Astrocyte (in vitro differentiated cells and primary cell): ENCODE data around the gene PRKG2. TPM values are rescaled to one million over a fixed set of nuclear protein-coding genes. Genes with fewer than 3 reads are reported as not detected.

Experiments used
- DNase-seq: peaks from one replicate; pipeline ENCODE4 v3.0.0-alpha.2; 2010; ENCODE audit warnings: low read depth
- FAIRE-seq: peaks from 2 replicates; lab custom pipeline; 2011; peaks lifted over from hg19 to GRCh38; lab: Jason Lieb, UNC
- H2AFZ ChIP-seq: 2 replicates; pipeline ENCODE4 v1.6.0; 2012; ENCODE audit warnings: low read depth, low read length, inconsistent platforms
- H3K27ac ChIP-seq: 2 replicates; pipeline ENCODE4 v1.5.1; 2011; ENCODE audit warnings: low read depth, low read length, inconsistent platforms
- H3K27me3 ChIP-seq: 2 replicates; pipeline ENCODE4 v1.6.0; 2011; ENCODE audit warnings: low read length, inconsistent platforms; ENCODE audit not compliant: insufficient read depth
- H3K36me3 ChIP-seq: 2 replicates; pipeline ENCODE4 v1.5.1; 2011; ENCODE audit warnings: low read length, inconsistent platforms; ENCODE audit not compliant: insufficient read depth
- H3K4me1 ChIP-seq: 2 replicates; pipeline ENCODE4 v1.5.1; 2011; ENCODE audit warnings: low read length, inconsistent platforms; ENCODE audit not compliant: insufficient read depth
- H3K4me2 ChIP-seq: 2 replicates; pipeline ENCODE4 v1.6.0; 2012; ENCODE audit warnings: low read length, inconsistent platforms
- H3K4me3 ChIP-seq: 2 replicates; pipeline ENCODE4 v1.5.1; 2011; ENCODE audit warnings: low read depth, mild to moderate bottlenecking, low read length, inconsistent platforms; ENCODE audit not compliant: insufficient read depth
- H3K79me2 ChIP-seq: 2 replicates; pipeline ENCODE4 v1.6.0; 2012; ENCODE audit warnings: mild to moderate bottlenecking, low read length, inconsistent platforms; ENCODE audit not compliant: insufficient read depth
- H3K9ac ChIP-seq: 2 replicates; pipeline ENCODE4 v1.6.0; 2012; ENCODE audit warnings: mild to moderate bottlenecking, low read length, inconsistent platforms
- H3K9me3 ChIP-seq: 2 replicates; pipeline ENCODE4 v1.5.1; 2012; ENCODE audit warnings: low read depth, mild to moderate bottlenecking, low read length, inconsistent platforms; ENCODE audit not compliant: insufficient read depth
- H4K20me1 ChIP-seq: 2 replicates; pipeline ENCODE4 v1.6.0; 2012; ENCODE audit warnings: low read length, inconsistent platforms; ENCODE audit not compliant: insufficient read depth
- H3K27ac Mint-ChIP-seq: one replicate; pipeline ENCODE4 v1.8.0; 2021; ENCODE audit warnings: mild to moderate bottlenecking, mixed read lengths; ENCODE audit not compliant: unreplicated experiment
- H3K27me3 Mint-ChIP-seq: one replicate; pipeline ENCODE4 v1.8.0; 2021; ENCODE audit warnings: low read depth, mixed read lengths; ENCODE audit not compliant: unreplicated experiment
- H3K36me3 Mint-ChIP-seq: one replicate; pipeline ENCODE4 v1.8.0; 2021; ENCODE audit warnings: low read depth, mixed read lengths; ENCODE audit not compliant: unreplicated experiment
- H3K4me1 Mint-ChIP-seq: one replicate; pipeline ENCODE4 v1.8.0; 2021; ENCODE audit warnings: low read depth, mixed read lengths; ENCODE audit not compliant: unreplicated experiment
- H3K4me3 Mint-ChIP-seq: one replicate; pipeline ENCODE4 v1.8.0; 2021; ENCODE audit warnings: mild to moderate bottlenecking, moderate library complexity, mixed read lengths; ENCODE audit not compliant: unreplicated experiment
- H3K9me3 Mint-ChIP-seq: one replicate; pipeline ENCODE4 v1.8.0; 2021; ENCODE audit warnings: mild to moderate bottlenecking, mixed read lengths; ENCODE audit not compliant: unreplicated experiment
- CTCF ChIP-seq: IDR thresholded peaks from 2 replicates; pipeline ENCODE4 v1.5.1; 2011; ENCODE audit warnings: low read depth, mild to moderate bottlenecking, inconsistent platforms, low read length, moderate library complexity; ENCODE audit not compliant: insufficient read depth
- EZH2 ChIP-seq: IDR thresholded peaks from 2 replicates; pipeline ENCODE4 v1.6.1; 2012; ENCODE audit warnings: mild to moderate bottlenecking, low read length, inconsistent platforms; ENCODE audit not compliant: insufficient read depth
- total RNA-seq: library from RNA; stranded (reverse); gene quantifications from 2 replicates; pipeline ENCODE4 v1.2.1, GENCODE V29; 2021

The PRKG2 gene
- total RNA-seq, 1 donor from 2014 or later, result 0.23 TPM

- Histone ChIP-seq H4K20me1 (no peaks in the 10 kb centered on the region), H3K27ac (no peak overlapping the region), H3K9me3 (peaks cover 4% of the 10 kb centered on the region), H2AFZ (no peak overlapping the region), H3K4me2 (no peak overlapping the region), H3K36me3 (no peaks in the 10 kb centered on the region), H3K9ac (no peak overlapping the region), H3K79me2 (no peaks in the 10 kb centered on the region), H3K4me3 (no peak overlapping the region), H3K27me3 (no peaks in the 10 kb centered on the region), H3K4me1 (no peaks in the 10 kb centered on the region)
- Mint-ChIP-seq H3K27ac (no peak overlapping the region), H3K9me3 (no peaks in the 10 kb centered on the region), H3K4me1 (no peaks in the 10 kb centered on the region), H3K36me3 (no peaks in the 10 kb centered on the region), H3K4me3 (no peak overlapping the region), H3K27me3 (no peaks in the 10 kb centered on the region)
- DNase-seq (no peak), FAIRE-seq (no peak)
- TF ChIP-seq CTCF (no peak), EZH2 (no peak)
Observed at GRCh38 chr4:81235982-81236749, 21.1 kb upstream of the PRKG2 start.

- no peaks in the 10 kb centered on the region for H4K20me1 ChIP-seq
- no peaks in the 10 kb centered on the region for H3K4me1 Mint-ChIP-seq
- H3K9me3 ChIP-seq, result peaks cover 4% of the 10 kb centered on the region
- DNase-seq (no peak), FAIRE-seq (no peak)
- no peaks in the 10 kb centered on the region for H3K79me2 ChIP-seq
- H3K27ac ChIP-seq, result no peak overlapping the region
- no peaks in the 10 kb centered on the region for H3K27me3 Mint-ChIP-seq
- no peak overlapping the region for H3K4me3 Mint-ChIP-seq
- TF ChIP-seq EZH2 (no peak), CTCF (no peak)
- H2AFZ ChIP-seq, result no peak overlapping the region
- H3K36me3 Mint-ChIP-seq, result no peaks in the 10 kb centered on the region
- H3K9me3 Mint-ChIP-seq, result peaks cover 4% of the 10 kb centered on the region
- H3K9ac ChIP-seq, result no peak overlapping the region
- no peak overlapping the region for H3K4me2 ChIP-seq
- H3K4me3 ChIP-seq, result no peak overlapping the region
- H3K27me3 ChIP-seq, result no peaks in the 10 kb centered on the region
- no peak overlapping the region for H3K27ac Mint-ChIP-seq
- no peaks in the 10 kb centered on the region for H3K36me3 ChIP-seq
- H3K4me1 ChIP-seq, result no peaks in the 10 kb centered on the region
Observed at GRCh38 chr4:81227968-81228367, 12.9 kb upstream of the PRKG2 start.

GRCh38 chr4:81227138-81227537 lies 12.1 kb upstream of the PRKG2 start:
- no peak overlapping the region for H3K4me2 ChIP-seq
- Mint-ChIP-seq H3K4me1 (no peaks in the 10 kb centered on the region), H3K4me3 (no peak overlapping the region), H3K27ac (no peak overlapping the region), H3K36me3 (no peaks in the 10 kb centered on the region), H3K9me3 (peaks cover 4% of the 10 kb centered on the region), H3K27me3 (no peaks in the 10 kb centered on the region)
- no peaks in the 10 kb centered on the region for H3K79me2 ChIP-seq
- H3K27ac ChIP-seq, result no peak overlapping the region
- TF ChIP-seq EZH2, result no peak
- no peak for TF ChIP-seq CTCF
- H3K4me3 ChIP-seq, result no peak overlapping the region
- no peak for FAIRE-seq
- H3K4me1 ChIP-seq, result no peaks in the 10 kb centered on the region
- no peak for DNase-seq
- H3K27me3 ChIP-seq, result no peaks in the 10 kb centered on the region
- H3K9me3 ChIP-seq, result peaks cover 4% of the 10 kb centered on the region
- no peaks in the 10 kb centered on the region for H3K36me3 ChIP-seq
- no peaks in the 10 kb centered on the region for H4K20me1 ChIP-seq
- no peak overlapping the region for H2AFZ ChIP-seq
- H3K9ac ChIP-seq, result no peak overlapping the region
